DND-41 (cell line): ENCODE measurements around the gene CYREN.

Experiments used
- EZH2 ChIP-seq: IDR thresholded peaks from 3 replicates; pipeline ENCODE4 v1.6.1; 2012; ENCODE audit warnings: borderline replicate concordance, low read depth, mild to moderate bottlenecking, moderate library complexity, low read length, inconsistent platforms; ENCODE audit not compliant: severe bottlenecking
- TF ChIP-seq, protein P1 (sequence below): IDR thresholded peaks from 2 replicates; pipeline ENCODE4 v1.5.1; 2012; ENCODE audit warnings: borderline replicate concordance, low read length, moderate library complexity, mild to moderate bottlenecking; ENCODE audit not compliant: poor library complexity, severe bottlenecking; ENCODE audit errors: extremely low read depth

DNA sequence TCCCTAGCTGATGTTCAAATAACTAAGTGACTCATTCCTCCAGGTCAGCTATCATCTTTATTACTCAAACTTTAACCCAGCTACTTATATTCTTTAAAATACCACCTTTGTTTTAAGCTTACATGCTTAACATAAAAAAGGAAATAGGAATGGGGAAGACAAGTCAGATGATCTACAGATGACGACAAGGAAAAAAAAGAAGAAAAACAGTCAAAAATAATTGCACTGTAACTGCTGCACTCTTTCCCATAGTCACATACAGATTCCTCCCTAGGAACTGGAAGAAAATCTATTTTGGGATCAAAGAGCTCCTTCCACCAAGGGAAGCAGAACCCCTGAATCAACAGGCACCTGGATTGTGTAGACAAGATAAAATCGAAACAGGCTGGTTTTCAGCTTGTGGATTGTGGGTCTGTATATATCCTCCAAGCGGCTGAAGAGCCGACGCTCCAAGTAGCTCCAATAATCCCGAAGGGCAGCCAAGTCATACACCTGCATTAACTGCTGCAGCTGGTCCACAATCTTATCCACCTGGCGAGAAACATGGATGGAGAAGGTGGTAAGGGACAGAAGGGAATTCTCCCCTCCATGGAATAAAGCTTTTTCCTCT, 38.8 kb upstream of the CYREN start:
- TF ChIP-seq, protein P1, sequence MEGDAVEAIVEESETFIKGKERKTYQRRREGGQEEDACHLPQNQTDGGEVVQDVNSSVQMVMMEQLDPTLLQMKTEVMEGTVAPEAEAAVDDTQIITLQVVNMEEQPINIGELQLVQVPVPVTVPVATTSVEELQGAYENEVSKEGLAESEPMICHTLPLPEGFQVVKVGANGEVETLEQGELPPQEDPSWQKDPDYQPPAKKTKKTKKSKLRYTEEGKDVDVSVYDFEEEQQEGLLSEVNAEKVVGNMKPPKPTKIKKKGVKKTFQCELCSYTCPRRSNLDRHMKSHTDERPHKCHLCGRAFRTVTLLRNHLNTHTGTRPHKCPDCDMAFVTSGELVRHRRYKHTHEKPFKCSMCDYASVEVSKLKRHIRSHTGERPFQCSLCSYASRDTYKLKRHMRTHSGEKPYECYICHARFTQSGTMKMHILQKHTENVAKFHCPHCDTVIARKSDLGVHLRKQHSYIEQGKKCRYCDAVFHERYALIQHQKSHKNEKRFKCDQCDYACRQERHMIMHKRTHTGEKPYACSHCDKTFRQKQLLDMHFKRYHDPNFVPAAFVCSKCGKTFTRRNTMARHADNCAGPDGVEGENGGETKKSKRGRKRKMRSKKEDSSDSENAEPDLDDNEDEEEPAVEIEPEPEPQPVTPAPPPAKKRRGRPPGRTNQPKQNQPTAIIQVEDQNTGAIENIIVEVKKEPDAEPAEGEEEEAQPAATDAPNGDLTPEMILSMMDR, result no peak
- no peak for TF ChIP-seq EZH2
